Inflammatory macrophage (primary cell): ENCODE measurements around the gene NLRC3.

ENCODE experiments used
- DNase-seq, 2 donors: peaks; one replicate each; pipeline ENCODE4 v3.0.0-alpha.2; 2020 to 2022

Gene NLRC3

GRCh38 chr16:3596101-3596861 lies 19.1 kb upstream of the NLRC3 start:
- no peak for DNase-seq

GRCh38 chr16:3595521-3596021 lies 18.4 kb upstream of the NLRC3 start:
- DNase-seq, result no peak

GRCh38 chr16:3595110-3595486 lies 17.9 kb upstream of the NLRC3 start:
- no peak for DNase-seq

GRCh38 chr16:3594316-3595109 lies 17.3 kb upstream of the NLRC3 start:
- no peak for DNase-seq

- DNase-seq, result no peak
Measured at GRCh38 chr16:3592559-3592958, 15.4 kb upstream of the NLRC3 start.

GRCh38 chr16:3591991-3592390 lies 14.8 kb upstream of the NLRC3 start:
- no peak for DNase-seq

GRCh38 chr16:3591436-3591803 lies 14.2 kb upstream of the NLRC3 start:
- peak in 1 of 2 donors; percentile 14 for DNase-seq

GRCh38 chr16:3590736-3591435 lies 13.7 kb upstream of the NLRC3 start:
- peak; percentile 81 to 84 for DNase-seq

- no peak for DNase-seq
Measured at GRCh38 chr16:3589991-3590701, 12.9 kb upstream of the NLRC3 start.

- DNase-seq, result peak; percentile 74 to 86
Measured at GRCh38 chr16:3589441-3589921, 12.3 kb upstream of the NLRC3 start.

- DNase-seq, result peak in 1 of 2 donors; percentile 29
Measured at GRCh38 chr16:3589001-3589400, 11.8 kb upstream of the NLRC3 start.

- DNase-seq, result no peak
Measured at GRCh38 chr16:3587547-3588110, 10.4 kb upstream of the NLRC3 start.

- no peak for DNase-seq
Measured at GRCh38 chr16:3584412-3584811, 7.2 kb upstream of the NLRC3 start.

- no peak for DNase-seq
Measured at GRCh38 chr16:3583303-3584038, 6.3 kb upstream of the NLRC3 start.

- DNase-seq, result no peak
Measured at GRCh38 chr16:3582276-3583165, 5.3 kb upstream of the NLRC3 start.

- DNase-seq, result no peak
Measured at GRCh38 chr16:3581392-3581791, 4.2 kb upstream of the NLRC3 start.

- no peak for DNase-seq
Measured at GRCh38 chr16:3580686-3581085, 3.5 kb upstream of the NLRC3 start.

- DNase-seq, result no peak
Measured at GRCh38 chr16:3580251-3580651, 3.0 kb upstream of the NLRC3 start.

GRCh38 chr16:3579776-3580175 lies 2.6 kb upstream of the NLRC3 start:
- DNase-seq, result no peak
